Gastroesophageal sphincter (tissue), 4 donors: ENCODE results near the gene RHEBL1. TPM values are rescaled to one million over a fixed set of nuclear protein-coding genes. Genes with fewer than 3 reads are reported as not detected.

ENCODE experiments used
- ATAC-seq: fragments of 150-250 bp; one replicate; pipeline ENCODE4 v1.9.1; 2016; ENCODE audit warnings: mild to moderate bottlenecking, moderate library complexity
- H3K27ac ChIP-seq, 4 donors: fragments of 200-600 bp; sonication (generic) in 3 of 4; 1 replicate in 3 of 4; 2 replicates in 1 of 4; pipeline ENCODE4 v1.5.1; 2016 to 2019
- H3K27me3 ChIP-seq: fragments of 200-600 bp; sonication (generic); one replicate; pipeline ENCODE4 v1.5.1; 2019
- H3K36me3 ChIP-seq, 2 donors: fragments of 200-600 bp; sonication (generic); one replicate each; pipeline ENCODE4 v1.5.1; 2019; ENCODE audit warnings: control low read depth in 1 of 2
- H3K4me1 ChIP-seq, 3 donors: fragments of 200-600 bp; sonication (generic); 1 replicate in 2 of 3; 2 replicates in 1 of 3; pipeline ENCODE4 v1.5.1; 2016 to 2019; ENCODE audit warnings: control low read depth in 2 of 3
- H3K4me3 ChIP-seq, 2 donors: fragments of 200-600 bp; sonication (generic); one replicate each; pipeline ENCODE4 v1.5.1; 2019; ENCODE audit warnings: mild to moderate bottlenecking in 1 of 2, moderate library complexity in 1 of 2
- H3K9me3 ChIP-seq, 3 donors: fragments of 200-600 bp; sonication (generic); one replicate each; pipeline ENCODE4 v1.5.1; 2017 to 2019; ENCODE audit warnings: control low read depth in 2 of 3
- CTCF ChIP-seq, 4 experiments: fragments of 200-600 bp in 2 of 4; fragments of 450-650 bp in 2 of 4; sonication (generic) in 1 of 4; IDR thresholded peaks; one replicate each; pipeline ENCODE4 v1.5.1; 2017 to 2019; ENCODE audit warnings: antibody characterized with exemption in 4 of 4, mild to moderate bottlenecking in 2 of 4, moderate library complexity in 2 of 4
- EP300 ChIP-seq: sonication (generic); formaldehyde crosslinking; IDR thresholded peaks from one replicate; pipeline ENCODE4 v1.6.1; 2017; ENCODE audit warnings: antibody characterized with exemption, mild to moderate bottlenecking
- POLR2A ChIP-seq, 2 donors: fragments of 450-650 bp; IDR thresholded peaks; one replicate each; pipeline ENCODE4 v1.6.1; 2017; ENCODE audit warnings: antibody characterized with exemption in 2 of 2, mild to moderate bottlenecking in 2 of 2, moderate library complexity in 1 of 2
- POLR2AphosphoS5 ChIP-seq: sonication (generic); formaldehyde crosslinking; IDR thresholded peaks from one replicate; pipeline ENCODE4 v1.6.1; 2017; ENCODE audit warnings: antibody characterized with exemption
- WGBS, 2 donors: methylation state at CpG; one replicate each; pipeline ENCODE4 v1.1.5; 2018; ENCODE audit warnings: low coverage in 1 of 2; 5-methylcytosine and 5-hydroxymethylcytosine counted together
- total RNA-seq, 4 donors: library from RNA; depleted of rRNA; stranded (reverse); fragments of >200 nt; gene quantifications; one replicate each; pipeline ENCODE4 v1.1.0, GENCODE V29; 2016

Gene RHEBL1
- total RNA-seq, 4 donors from 2014 or later = 0.35 TPM; not detected in 3

- Histone ChIP-seq H3K4me3 (no peak overlapping the region), H3K27ac (no peak overlapping the region), H3K27me3 (no peaks in the 10 kb centered on the region), H3K36me3 (peaks cover 0 to 99% of the 10 kb centered on the region in 2 donors), H3K4me1 (no peaks in the 10 kb centered on the region), H3K9me3 (no peaks in the 10 kb centered on the region)
- ATAC-seq = no peak
- 85% methylated on average over 4 of the region's 31 CpGs; no CpG with 5 or more reads in 1 of the 2 donors for WGBS, 2 donors
- no peak for TF ChIP-seq POLR2A (IDR thresholded peaks at IDR 0.05)
- TF ChIP-seq EP300 = no peak
- no peak for TF ChIP-seq POLR2AphosphoS5
- no peak for TF ChIP-seq CTCF (IDR thresholded peaks at IDR 0.05)
Measured at GRCh38 chr12:49041036-49041880, 28.5 kb downstream of the RHEBL1 start.

GRCh38 chr12:49040364-49040855 lies 29.4 kb downstream of the RHEBL1 start:
- ATAC-seq = peak; percentile 13
- WGBS, 2 donors = 86 to 87% methylated on average over 3 to 14 of the region's 14 CpGs
- Histone ChIP-seq H3K27me3 (no peaks in the 10 kb centered on the region), H3K36me3 (peaks cover 0 to 94% of the 10 kb centered on the region in 2 donors), H3K4me1 (no peaks in the 10 kb centered on the region), H3K27ac (no peak overlapping the region), H3K4me3 (no peak overlapping the region), H3K9me3 (no peaks in the 10 kb centered on the region)
- TF ChIP-seq CTCF (IDR thresholded peaks at IDR 0.05) (no peak), EP300 (no peak), POLR2AphosphoS5 (no peak), POLR2A (IDR thresholded peaks at IDR 0.05) (no peak)

GRCh38 chr12:49039421-49040363 lies 30.1 kb downstream of the RHEBL1 start:
- TF ChIP-seq POLR2A (IDR thresholded peaks at IDR 0.05) (no peak), EP300 (no peak), CTCF (IDR thresholded peaks at IDR 0.05) (no peak), POLR2AphosphoS5 (no peak)
- 76 to 83% methylated on average over 1 to 6 of the region's 30 CpGs for WGBS, 2 donors
- ATAC-seq = no peak
- H3K27me3 ChIP-seq = no peaks in the 10 kb centered on the region
- H3K36me3 ChIP-seq = peaks cover 0 to 94% of the 10 kb centered on the region in 2 donors
- H3K9me3 ChIP-seq = no peaks in the 10 kb centered on the region
- H3K27ac ChIP-seq = no peak overlapping the region
- H3K4me3 ChIP-seq = no peak overlapping the region
- H3K4me1 ChIP-seq = no peaks in the 10 kb centered on the region

- H3K27ac ChIP-seq = no peak overlapping the region
- TF ChIP-seq EP300 (no peak), POLR2A (IDR thresholded peaks at IDR 0.05) (no peak)
- 90 to 92% methylated on average over 2 to 3 of the region's 20 CpGs for WGBS, 2 donors
- no peaks in the 10 kb centered on the region for H3K27me3 ChIP-seq
- H3K9me3 ChIP-seq = no peaks in the 10 kb centered on the region
- H3K4me3 ChIP-seq = no peak overlapping the region
- no peak for ATAC-seq
- peaks cover 0 to 94% of the 10 kb centered on the region in 2 donors for H3K36me3 ChIP-seq
- H3K4me1 ChIP-seq = peaks cover 0 to 11% (median 0%) of the 10 kb centered on the region in 3 donors
Measured at GRCh38 chr12:49038291-49038955, 31.4 kb downstream of the RHEBL1 start.

DNA sequence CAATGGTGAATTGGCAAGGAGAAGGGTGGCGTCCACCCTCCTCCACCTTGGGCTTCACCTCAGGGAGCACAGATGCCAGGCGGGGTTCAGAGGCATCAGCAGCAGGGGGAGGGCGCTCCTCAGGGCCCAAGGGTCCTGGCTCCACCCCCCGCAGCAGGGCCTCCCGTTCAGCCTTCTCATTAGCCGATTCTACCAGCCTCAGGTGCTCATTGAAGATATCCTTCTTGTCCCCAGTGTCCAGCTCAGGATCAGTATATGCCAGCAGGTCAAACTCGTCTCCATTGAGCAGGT lies 31.9 kb downstream of the RHEBL1 start:
- TF ChIP-seq POLR2AphosphoS5 (no peak), EP300 (no peak), CTCF (IDR thresholded peaks at IDR 0.05) (no peak), POLR2A (IDR thresholded peaks at IDR 0.05) (no peak)
- peaks cover 0 to 94% of the 10 kb centered on the region in 2 donors for H3K36me3 ChIP-seq
- no peak overlapping the region for H3K27ac ChIP-seq
- peaks cover 0 to 16% (median 0%) of the 10 kb centered on the region in 3 donors for H3K4me1 ChIP-seq
- H3K9me3 ChIP-seq = no peaks in the 10 kb centered on the region
- H3K27me3 ChIP-seq = no peaks in the 10 kb centered on the region
- ATAC-seq = no peak
- WGBS, 2 donors = 67% methylated on average over 2 of the region's 7 CpGs; no CpG with 5 or more reads in 1 of the 2 donors
- no peak overlapping the region for H3K4me3 ChIP-seq
